IMR-90 (cell line): ENCODE measurements around the gene TGM4. TPM values are rescaled to one million over a fixed set of nuclear protein-coding genes. Genes with fewer than 3 reads are reported as not detected.

ENCODE experiments used
- ATAC-seq: fragments of 200-7000 bp; cut with Tn5 transposase; 2 replicates; pipeline ENCODE4 v1.9.1; 2020; ENCODE audit warnings: low read depth, mild to moderate bottlenecking, moderate library complexity
- BruUV-seq: library from RNA; stranded (reverse); fragments of 400-500 nt; replicated peaks from 2 replicates; lab custom pipeline; 2021; lab: Mats Ljungman, UMichigan
- CTCF ChIA-PET: fragments of 300-600 bp; formaldehyde crosslinking; extraction: SDS; loops from one replicate; lab custom pipeline; 2021; ENCODE audit warnings: antibody characterized with exemption; lab: Yijun Ruan, JAX
- POLR2A ChIA-PET: fragments of 300-600 bp; sonication (Branson Sonifier 250); formaldehyde crosslinking; loops from one replicate; lab custom pipeline; 2022; ENCODE audit warnings: antibody characterized with exemption; ENCODE audit not compliant: unreplicated experiment; lab: Charles Lee
- DNase-seq: peaks from one replicate; pipeline ENCODE4 v3.0.0; 2013
- H2AFZ ChIP-seq: replicated peaks from 2 replicates; pipeline ENCODE3; 2013; ENCODE audit warnings: low read length, mild to moderate bottlenecking; ENCODE audit not compliant: poor library complexity
- H2AK5ac ChIP-seq: 2 replicates; pipeline ENCODE4 v1.6.1; 2013; ENCODE audit warnings: low read depth, low read length, inconsistent platforms
- H2AK9ac ChIP-seq: replicated peaks from 2 replicates; pipeline ENCODE3; 2013; ENCODE audit warnings: mild to moderate bottlenecking, low read depth, low read length, moderate library complexity; ENCODE audit not compliant: poor library complexity
- H2BK120ac ChIP-seq: 2 replicates; pipeline ENCODE4 v1.6.1; 2013; ENCODE audit warnings: low read depth, low read length, inconsistent platforms
- H2BK15ac ChIP-seq: 3 replicates; pipeline ENCODE4 v1.6.1; 2013; ENCODE audit warnings: low read depth, low read length, inconsistent platforms
- H2BK20ac ChIP-seq: 2 replicates; pipeline ENCODE4 v1.6.1; 2013; ENCODE audit warnings: low read depth, mild to moderate bottlenecking, inconsistent platforms, low read length, moderate library complexity
- H2BK5ac ChIP-seq: 2 replicates; pipeline ENCODE4 v1.6.1; 2013; ENCODE audit warnings: mild to moderate bottlenecking, low read depth, low read length, inconsistent platforms; ENCODE audit not compliant: poor library complexity, severe bottlenecking
- H3K14ac ChIP-seq: replicated peaks from 2 replicates; pipeline ENCODE4 v1.6.1; 2013; ENCODE audit warnings: low read depth, low read length, inconsistent platforms
- H3K18ac ChIP-seq: 2 replicates; pipeline ENCODE4 v1.6.1; 2013; ENCODE audit warnings: low read depth, low read length, control low read depth
- H3K23ac ChIP-seq: 2 replicates; pipeline ENCODE4 v1.6.1; 2013; ENCODE audit warnings: low read depth, low read length, inconsistent platforms
- H3K27ac ChIP-seq: 2 replicates; pipeline ENCODE4 v1.5.1; 2013; ENCODE audit warnings: mild to moderate bottlenecking, control low read depth, low read length; ENCODE audit not compliant: insufficient read depth
- H3K27me3 ChIP-seq: 2 replicates; pipeline ENCODE4 v1.6.1; 2013; ENCODE audit warnings: low read length; ENCODE audit not compliant: control insufficient read depth, insufficient read depth
- H3K36me3 ChIP-seq: 2 replicates; pipeline ENCODE4 v1.6.1; 2013; ENCODE audit warnings: low read length, mixed read lengths; ENCODE audit not compliant: control insufficient read depth, insufficient read depth
- H3K4ac ChIP-seq: 2 replicates; pipeline ENCODE4 v1.6.1; 2013; ENCODE audit warnings: low read depth, low read length, inconsistent platforms
- H3K4me1 ChIP-seq: 2 replicates; pipeline ENCODE4 v1.6.1; 2013; ENCODE audit warnings: low read length, mixed read lengths; ENCODE audit not compliant: control insufficient read depth, insufficient read depth
- H3K4me2 ChIP-seq: 2 replicates; pipeline ENCODE4 v1.6.1; 2013; ENCODE audit warnings: low read depth, mild to moderate bottlenecking, control low read depth, low read length, moderate library complexity
- H3K4me3 ChIP-seq: 2 replicates; pipeline ENCODE4 v1.5.1; 2013; ENCODE audit warnings: low read depth, mild to moderate bottlenecking, control low read depth, low read length, moderate library complexity; ENCODE audit not compliant: insufficient read depth
- H3K56ac ChIP-seq: 2 replicates; pipeline ENCODE4 v1.6.1; 2013; ENCODE audit warnings: low read length, inconsistent platforms; ENCODE audit not compliant: insufficient read depth; ENCODE audit errors: extremely low read depth
- H3K79me1 ChIP-seq, 2 experiments: 2 replicates each; pipeline ENCODE4 v1.6.1; 2013; ENCODE audit warnings: low read length in 2 of 2, inconsistent platforms in 1 of 2, low read depth in 1 of 2
- H3K9ac ChIP-seq: 2 replicates; pipeline ENCODE4 v1.6.1; 2013; ENCODE audit warnings: low read depth, low read length, control low read depth
- H3K9me1 ChIP-seq: 2 replicates; pipeline ENCODE4 v1.6.1; 2013; ENCODE audit warnings: low read length, inconsistent platforms; ENCODE audit not compliant: insufficient read depth
- H3K9me3 ChIP-seq: 2 replicates; pipeline ENCODE4 v1.6.1; 2013; ENCODE audit warnings: low read length; ENCODE audit not compliant: control insufficient read depth, insufficient read depth
- H4K20me1 ChIP-seq: 2 replicates; pipeline ENCODE4 v1.6.1; 2013; ENCODE audit warnings: low read length, inconsistent platforms; ENCODE audit not compliant: insufficient read depth
- H4K5ac ChIP-seq: 2 replicates; pipeline ENCODE4 v1.6.1; 2013; ENCODE audit warnings: mild to moderate bottlenecking, low read depth, low read length, control low read depth
- H4K8ac ChIP-seq, 2 experiments: 2 replicates each; pipeline ENCODE4 v1.6.1; 2013; ENCODE audit warnings: low read depth in 2 of 2, low read length in 2 of 2, control low read depth in 1 of 2, inconsistent platforms in 1 of 2
- H4K91ac ChIP-seq: 2 replicates; pipeline ENCODE4 v1.6.1; 2013; ENCODE audit warnings: low read depth, low read length, inconsistent platforms; ENCODE audit not compliant: insufficient read depth
- BHLHE40 ChIP-seq: fragments of 150-350 bp; IDR thresholded peaks from 2 replicates; pipeline ENCODE4 v1.6.1; 2016; ENCODE audit warnings: mild to moderate bottlenecking, low read depth, low read length
- FOS ChIP-seq: fragments of 150-350 bp; IDR thresholded peaks from 2 replicates; pipeline ENCODE4 v1.6.1; 2016; ENCODE audit warnings: low read depth, low read length
- RCOR1 ChIP-seq: IDR thresholded peaks from 2 replicates; pipeline ENCODE4 v1.6.1; 2012; ENCODE audit warnings: mild to moderate bottlenecking, low read length, improper control_type of control experiment; ENCODE audit not compliant: insufficient replicate concordance
- SMC3 ChIP-seq: fragments of 150-350 bp; IDR thresholded peaks from 2 replicates; pipeline ENCODE4 v1.6.1; 2016; ENCODE audit warnings: low read depth, mild to moderate bottlenecking, antibody characterized with exemption, low read length, moderate library complexity
- WGBS, 2 experiments: methylation state at CpG; one replicate each; pipeline versions ENCODE4 v1.1.5 to v1.1.7; 2013; ENCODE audit warnings: missing lambda C conversion rate in 2 of 2; ENCODE audit not compliant: insufficient read length in 1 of 2; ENCODE audit errors: extremely low coverage in 2 of 2; 5-methylcytosine and 5-hydroxymethylcytosine counted together
- dilution Hi-C: fragments of 300-500 bp; cut with HindIII; formaldehyde crosslinking; loops from one replicate; pipeline ENCODE4 v1.14.3; 2018; ENCODE audit warnings: low sequenced_read_pairs; ENCODE audit not compliant: unreplicated experiment
- in situ Hi-C: fragments of 300-500 bp; cut with MboI; formaldehyde crosslinking; loops from 3 replicates; pipeline ENCODE4 v1.14.3; 2019; ENCODE audit warnings: low sequenced_read_pairs, inconsistent platforms, mixed read lengths
- intact Hi-C: fragments of 100-400 bp; cut with micrococcal nuclease; formaldehyde crosslinking; loops from 2 replicates; pipeline ENCODE4 v1.10.0; 2022
- polyA plus RNA-seq, 3 experiments: library from polyadenylated mRNA; depleted of rRNA; stranded (reverse); fragments of >200 nt; gene quantifications; 2 replicates each; pipeline ENCODE4 v1.2.3, GENCODE V29; 2012; ENCODE audit warnings: low replicate concordance in 1 of 3
- total RNA-seq: library from RNA; depleted of rRNA; stranded (reverse); fragments of >200 nt; gene quantifications from 2 replicates; pipeline ENCODE4 v1.2.3, GENCODE V29; 2012
- TF ChIP-seq, protein P1 (sequence below): conservative IDR thresholded peaks from 2 replicates; pipeline ENCODE4 v1.5.1; 2012; ENCODE audit warnings: mild to moderate bottlenecking, low read depth, low read length, improper control_type of control experiment
- TF ChIP-seq, protein P2 (sequence below): fragments of 150-350 bp; IDR thresholded peaks from 2 replicates; pipeline ENCODE4 v1.6.1; 2017; ENCODE audit warnings: mild to moderate bottlenecking, antibody characterized with exemption, low read length, low read depth

Gene TGM4
- total and polyA plus RNA-seq, 2 of the 4 experiments (the other 2 are of a cell fraction): under 0.01 to 0.10 TPM

DNA sequence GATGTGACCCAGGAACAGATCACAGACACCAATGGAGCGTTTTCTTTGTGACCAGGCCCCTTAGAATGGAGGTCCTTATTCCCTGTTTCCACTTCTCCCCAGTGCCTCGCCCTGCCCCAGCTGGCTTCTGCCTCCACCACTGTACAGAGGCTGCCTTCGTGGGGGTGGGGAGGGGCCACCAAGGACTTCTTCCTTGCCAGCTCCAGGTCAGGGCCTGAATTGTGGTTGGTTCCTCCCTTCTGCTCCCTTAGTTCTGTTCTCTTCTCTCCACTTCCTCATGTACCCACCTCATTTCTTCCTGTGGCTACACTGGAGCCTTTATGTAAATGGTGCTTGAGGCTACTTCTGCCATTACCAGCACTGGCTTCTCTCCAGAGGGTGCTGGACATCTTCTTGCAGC, 16.4 kb downstream of the TGM4 start:
- Histone ChIP-seq H2BK15ac (no peak overlapping the region), H3K27ac (no peak overlapping the region), H3K9me3 (no peaks in the 10 kb centered on the region), H2BK5ac (no peak overlapping the region), H2AFZ (no peak overlapping the region), H2AK5ac (no peak overlapping the region), H3K4me2 (no peak overlapping the region), H3K4me1 (peaks cover 16% of the 10 kb centered on the region), H3K4ac (no peak overlapping the region), H2BK20ac (no peak overlapping the region), H3K9me1 (peaks cover 21% of the 10 kb centered on the region), H3K18ac (no peak overlapping the region), H3K14ac (no peak overlapping the region), H3K23ac (no peak overlapping the region), H3K9ac (no peak overlapping the region), H4K8ac (no peak overlapping the region), H2AK9ac (no peak overlapping the region), H3K79me1 (peaks cover 0 to 4% of the 10 kb centered on the region in 2 experiments; a peak in 1 of 4 replicates), H3K4me3 (no peak overlapping the region), H2BK120ac (no peak overlapping the region; the same call in 1 of the 2 replicates), H3K27me3 (no peaks in the 10 kb centered on the region), H3K56ac (no peak overlapping the region), H3K36me3 (no peaks in the 10 kb centered on the region), H4K91ac (no peak overlapping the region), H4K5ac (no peak overlapping the region), H4K20me1 (no peaks in the 10 kb centered on the region)
- ChIA-PET CTCF (no interaction called here), POLR2A (no interaction called here)
- ATAC-seq (no peak), DNase-seq (no peak)
- TF ChIP-seq, protein P1, sequence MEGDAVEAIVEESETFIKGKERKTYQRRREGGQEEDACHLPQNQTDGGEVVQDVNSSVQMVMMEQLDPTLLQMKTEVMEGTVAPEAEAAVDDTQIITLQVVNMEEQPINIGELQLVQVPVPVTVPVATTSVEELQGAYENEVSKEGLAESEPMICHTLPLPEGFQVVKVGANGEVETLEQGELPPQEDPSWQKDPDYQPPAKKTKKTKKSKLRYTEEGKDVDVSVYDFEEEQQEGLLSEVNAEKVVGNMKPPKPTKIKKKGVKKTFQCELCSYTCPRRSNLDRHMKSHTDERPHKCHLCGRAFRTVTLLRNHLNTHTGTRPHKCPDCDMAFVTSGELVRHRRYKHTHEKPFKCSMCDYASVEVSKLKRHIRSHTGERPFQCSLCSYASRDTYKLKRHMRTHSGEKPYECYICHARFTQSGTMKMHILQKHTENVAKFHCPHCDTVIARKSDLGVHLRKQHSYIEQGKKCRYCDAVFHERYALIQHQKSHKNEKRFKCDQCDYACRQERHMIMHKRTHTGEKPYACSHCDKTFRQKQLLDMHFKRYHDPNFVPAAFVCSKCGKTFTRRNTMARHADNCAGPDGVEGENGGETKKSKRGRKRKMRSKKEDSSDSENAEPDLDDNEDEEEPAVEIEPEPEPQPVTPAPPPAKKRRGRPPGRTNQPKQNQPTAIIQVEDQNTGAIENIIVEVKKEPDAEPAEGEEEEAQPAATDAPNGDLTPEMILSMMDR: no peak
- TF ChIP-seq RCOR1: no peak
- TF ChIP-seq SMC3: no peak
- TF ChIP-seq, protein P2, sequence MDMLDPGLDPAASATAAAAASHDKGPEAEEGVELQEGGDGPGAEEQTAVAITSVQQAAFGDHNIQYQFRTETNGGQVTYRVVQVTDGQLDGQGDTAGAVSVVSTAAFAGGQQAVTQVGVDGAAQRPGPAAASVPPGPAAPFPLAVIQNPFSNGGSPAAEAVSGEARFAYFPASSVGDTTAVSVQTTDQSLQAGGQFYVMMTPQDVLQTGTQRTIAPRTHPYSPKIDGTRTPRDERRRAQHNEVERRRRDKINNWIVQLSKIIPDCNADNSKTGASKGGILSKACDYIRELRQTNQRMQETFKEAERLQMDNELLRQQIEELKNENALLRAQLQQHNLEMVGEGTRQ: no peak
- TF ChIP-seq FOS: no peak
- no peak for TF ChIP-seq BHLHE40
- dilution Hi-C loops: no loop called here
- in situ Hi-C loops: loop anchor here (25.0 kb wide), 1 partner anchor 554 kb away; the partner anchor contains the start of gene TCAIM
- no CpG with 5 or more reads among the region's 3 CpGs for WGBS, 2 experiments
- intact Hi-C loops: no loop called here
- BruUV-seq: no TSS peak
